SH-SY5Y (cell line): ENCODE measurements around the gene MED27.

Experiments used
- GATA2 ChIP-seq: IDR thresholded peaks from 2 replicates; pipeline ENCODE4 v1.6.1; 2011; ENCODE audit warnings: mild to moderate bottlenecking, low read depth, low read length
- GATA3 ChIP-seq: IDR thresholded peaks from 2 replicates; pipeline ENCODE4 v1.6.1; 2011; ENCODE audit warnings: low read depth, mild to moderate bottlenecking, low read length, moderate library complexity

MED27 gene

DNA sequence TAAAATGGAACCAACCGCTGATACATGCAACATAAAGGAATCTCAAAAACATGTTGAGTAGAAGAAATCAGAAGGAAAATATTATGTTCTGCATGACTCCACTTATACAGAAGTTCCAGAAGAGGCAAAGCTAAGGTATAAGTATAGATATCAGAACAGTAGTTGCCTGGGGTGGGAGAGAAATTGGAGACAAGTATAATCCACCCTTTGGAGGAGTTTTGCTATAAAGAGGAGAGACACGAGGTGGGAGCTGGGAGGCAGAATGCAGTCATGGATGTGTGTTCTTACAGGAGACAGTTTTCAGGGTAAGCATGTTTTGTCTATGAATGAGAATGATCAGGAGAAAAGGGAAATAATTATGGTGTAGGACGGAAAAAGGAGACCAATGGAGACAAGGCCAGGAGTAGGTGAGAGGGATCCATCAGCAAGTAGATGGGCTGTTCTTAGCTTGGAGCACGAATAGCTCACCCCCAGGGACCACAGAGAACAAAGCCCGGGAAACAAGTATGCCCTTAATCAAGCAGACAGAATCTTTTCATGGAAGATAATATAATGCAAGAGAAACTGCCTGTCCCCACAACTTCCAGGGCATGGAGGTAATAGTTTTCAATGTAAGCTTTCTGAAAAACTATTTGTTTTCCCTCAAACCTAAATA lies 72.2 kb downstream of the MED27 start:
- TF ChIP-seq GATA2, result no peak
- TF ChIP-seq GATA3, result no peak

DNA sequence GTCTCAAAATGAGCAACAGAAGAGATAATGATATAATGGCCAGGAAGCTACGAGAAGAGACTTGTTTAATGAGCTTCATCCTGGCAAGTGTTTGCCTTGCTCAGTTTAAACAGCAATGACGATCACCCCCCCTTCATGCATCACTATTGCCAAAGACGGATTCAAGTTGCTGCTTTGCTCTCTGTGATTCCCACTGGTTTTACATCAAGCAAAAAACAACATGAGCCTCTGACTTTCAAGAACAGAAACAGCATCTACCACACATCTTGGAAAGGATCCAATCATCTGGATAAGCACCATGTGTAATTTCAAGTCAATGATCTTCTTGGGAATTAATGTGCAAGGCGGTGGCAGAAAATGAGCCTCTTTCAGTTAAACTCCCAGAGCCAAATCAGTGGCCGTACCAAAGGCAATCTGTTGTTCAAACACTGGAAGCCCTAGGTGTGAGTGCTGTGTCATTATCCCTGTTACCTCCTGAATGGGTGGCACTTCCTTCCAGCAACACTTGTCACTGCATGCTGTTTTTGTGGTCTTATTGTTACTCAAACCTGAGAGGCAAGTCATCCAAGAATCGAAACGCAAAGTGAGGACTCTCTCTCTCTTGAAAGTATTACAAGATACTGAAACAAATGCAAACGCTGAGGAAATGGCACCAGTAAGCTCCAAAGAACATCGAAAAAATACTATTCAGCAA lies 72.8 kb downstream of the MED27 start:
- TF ChIP-seq GATA2, result no peak
- no peak for TF ChIP-seq GATA3

- TF ChIP-seq GATA3 (no peak), GATA2 (no peak)
These were observed 73.8 kb downstream of the MED27 start for GRCh38 chr9:132005899-132006298.

- TF ChIP-seq GATA3 (no peak), GATA2 (peak; percentile 68)
These were observed 75.3 kb downstream of the MED27 start for GRCh38 chr9:132004323-132004722.

- TF ChIP-seq GATA3, result no peak
- no peak for TF ChIP-seq GATA2
These were observed 75.8 kb downstream of the MED27 start for GRCh38 chr9:132003896-132004295.

DNA sequence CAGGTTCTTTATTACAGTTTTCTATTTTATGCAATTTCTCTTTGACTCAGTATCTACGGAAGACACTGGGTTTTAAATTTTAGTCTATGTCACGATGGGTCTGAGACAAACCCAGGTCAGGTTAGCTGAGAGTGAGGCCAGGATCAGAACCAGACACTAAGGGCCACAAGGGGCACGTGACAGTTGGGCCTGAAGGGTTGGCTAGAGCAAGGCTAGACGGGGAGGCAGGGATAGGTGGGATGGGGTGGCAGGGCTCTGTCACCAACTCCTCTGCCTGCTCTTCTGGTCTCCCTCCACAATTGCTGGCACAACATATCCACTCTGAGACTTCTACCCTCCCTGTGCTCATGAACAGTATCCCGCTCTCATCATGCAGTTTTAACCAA lies 76.4 kb downstream of the MED27 start:
- TF ChIP-seq GATA2, result no peak
- TF ChIP-seq GATA3, result no peak

- no peak for TF ChIP-seq GATA2
- no peak for TF ChIP-seq GATA3
These were observed 76.9 kb downstream of the MED27 start for GRCh38 chr9:132002643-132003318.

GRCh38 chr9:132001567-132001966 lies 78.1 kb downstream of the MED27 start:
- no peak for TF ChIP-seq GATA2
- TF ChIP-seq GATA3, result no peak

GRCh38 chr9:132000659-132001058 lies 79.0 kb downstream of the MED27 start:
- no peak for TF ChIP-seq GATA2
- TF ChIP-seq GATA3, result no peak

DNA sequence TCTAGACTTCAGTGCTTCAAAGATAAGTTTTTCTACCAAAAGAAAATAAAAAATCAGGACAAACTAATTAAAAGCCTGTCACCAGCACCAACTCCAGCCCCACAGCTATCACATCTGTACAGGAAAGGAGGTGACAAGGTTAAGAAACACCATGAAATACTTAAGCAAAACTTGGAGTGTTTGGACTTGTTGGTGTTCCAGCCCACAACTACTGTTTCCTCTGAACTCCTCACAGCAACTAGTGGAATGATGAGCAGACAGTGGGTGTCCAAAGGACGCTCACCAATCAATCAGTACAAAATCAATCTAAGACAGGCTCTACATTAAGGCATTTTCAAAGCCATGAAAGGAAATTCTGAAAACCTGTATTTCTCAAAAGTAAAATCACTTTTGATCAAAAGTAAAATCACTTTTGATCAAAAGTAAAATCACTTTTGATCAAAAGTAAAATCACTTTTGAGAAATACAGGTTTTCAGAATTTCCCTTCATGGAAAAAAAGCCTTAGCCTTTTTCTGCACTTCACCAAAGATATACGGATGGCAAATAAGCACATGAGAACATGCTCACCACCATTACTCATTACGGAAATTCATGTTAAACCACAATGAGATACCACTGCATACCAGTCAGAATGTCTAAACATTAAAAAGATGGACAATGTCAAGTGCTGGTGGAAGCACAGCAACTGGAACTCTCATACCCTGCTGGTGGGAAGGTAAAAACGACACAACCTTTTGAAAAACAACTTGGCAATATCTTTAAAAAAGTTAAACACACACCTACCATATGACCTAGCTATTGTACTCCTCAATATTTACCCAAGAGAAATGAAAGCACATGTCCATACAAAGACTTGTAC lies 79.7 kb downstream of the MED27 start:
- TF ChIP-seq GATA2 (no peak), GATA3 (no peak)

DNA sequence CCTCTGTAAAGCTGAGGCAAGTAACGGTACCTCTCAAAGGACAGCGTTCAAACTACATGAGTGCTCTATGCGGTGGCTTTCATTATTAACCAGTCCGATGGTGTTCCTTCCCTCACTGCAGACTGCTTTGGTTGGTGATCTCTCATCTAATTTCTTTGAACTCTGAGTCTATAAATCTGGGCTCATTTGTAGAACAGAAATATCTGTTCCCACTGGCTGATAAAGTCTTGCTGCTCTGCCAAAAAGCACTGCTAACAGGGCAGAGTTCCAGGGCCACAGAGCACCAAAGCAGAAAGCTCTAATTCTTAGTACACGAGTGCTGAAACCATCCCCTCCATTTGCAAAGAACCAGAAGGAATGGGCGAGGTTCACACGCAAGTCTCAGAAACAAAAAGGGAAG lies 81.9 kb downstream of the MED27 start:
- TF ChIP-seq GATA3 (no peak), GATA2 (peak; percentile 70)

DNA sequence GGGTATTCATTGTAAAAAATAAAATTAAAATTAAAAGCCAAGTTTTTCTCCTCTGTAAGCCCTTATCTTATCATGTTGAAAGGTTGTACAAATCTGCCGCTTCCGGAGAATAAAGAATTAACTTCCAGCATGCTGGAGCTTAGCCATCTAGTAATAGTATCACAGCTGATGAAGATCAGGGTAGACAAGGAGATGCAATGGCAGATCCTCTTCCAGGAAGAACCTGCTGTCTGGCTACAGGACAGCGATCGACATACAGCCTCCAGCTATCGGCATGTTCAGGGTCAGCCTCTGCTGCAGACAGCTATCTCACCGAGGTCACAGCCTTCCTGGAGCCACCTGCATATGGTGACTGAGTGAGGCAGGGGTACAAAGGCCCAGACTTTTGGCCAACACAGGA lies 82.6 kb downstream of the MED27 start:
- peak; percentile 95 for TF ChIP-seq GATA2
- peak; percentile 77 for TF ChIP-seq GATA3

DNA sequence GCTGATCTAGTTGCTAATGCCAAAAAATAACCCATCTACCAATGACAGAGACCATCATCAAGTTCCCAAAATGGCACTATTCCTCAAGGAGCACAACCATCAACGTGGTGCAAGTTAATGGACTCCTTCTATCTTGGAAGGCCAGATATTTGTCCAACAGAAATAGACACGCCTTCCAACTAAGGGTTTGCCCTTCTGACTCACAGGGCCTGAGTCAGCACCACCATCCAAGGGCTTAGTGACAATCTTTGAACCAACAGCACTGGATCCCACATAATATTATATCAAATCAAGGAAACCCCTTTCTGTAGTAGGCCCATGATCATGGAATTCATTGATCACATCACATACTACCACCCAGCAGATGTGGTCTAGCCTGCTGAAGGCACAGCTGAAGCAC lies 84.3 kb downstream of the MED27 start:
- TF ChIP-seq GATA2, result no peak
- TF ChIP-seq GATA3, result no peak

GRCh38 chr9:131994364-131995125 lies 85.1 kb downstream of the MED27 start:
- TF ChIP-seq GATA2 (peak; percentile 98), GATA3 (peak; percentile 95)
